H1 (cell line): ENCODE results near the gene HINT3. TPM values are rescaled to one million over a fixed set of nuclear protein-coding genes. Genes with fewer than 3 reads are reported as not detected.

Experiments used
- CTCF ChIA-PET: fragments of 300-600 bp; sonication (Branson Sonifier 250); formaldehyde crosslinking; loops from one replicate; lab custom pipeline; 2021; ENCODE audit not compliant: partially characterized antibody; lab: Charles Lee
- POLR2A ChIA-PET: fragments of 300-600 bp; sonication (Branson Sonifier 250); formaldehyde crosslinking; loops from one replicate; lab custom pipeline; 2021; ENCODE audit warnings: inconsistent platforms; ENCODE audit not compliant: partially characterized antibody; lab: Charles Lee
- DNase-seq, 2 experiments: peaks; one replicate each; pipeline versions ENCODE4 v3.0.0 to v3.0.0-alpha.2; 2010 to 2022; ENCODE audit warnings: low spot score in 2 of 2, low read depth in 1 of 2, mixed read lengths in 1 of 2
- FAIRE-seq: peaks from 2 replicates; lab custom pipeline; 2011; peaks lifted over from hg19 to GRCh38; lab: Jason Lieb, UNC
- H2AFZ ChIP-seq: 2 replicates; pipeline ENCODE4 v1.8.1; 2012; ENCODE audit warnings: low read length, inconsistent platforms
- H2AK5ac ChIP-seq: 2 replicates; pipeline ENCODE4 v1.6.1; 2013; ENCODE audit warnings: low read depth, low read length
- H2BK120ac ChIP-seq: replicated peaks from 2 replicates; pipeline ENCODE3; 2013; ENCODE audit warnings: low read depth, low read length, inconsistent platforms
- H2BK12ac ChIP-seq: 2 replicates; pipeline ENCODE4 v1.6.1; 2013; ENCODE audit warnings: low read depth, low read length
- H2BK15ac ChIP-seq: 2 replicates; pipeline ENCODE4 v1.6.1; 2013; ENCODE audit warnings: low read length
- H2BK20ac ChIP-seq: 2 replicates; pipeline ENCODE4 v1.6.1; 2013; ENCODE audit warnings: low read length
- H2BK5ac ChIP-seq: 2 replicates; pipeline ENCODE4 v1.6.1; 2013; ENCODE audit warnings: low read depth, low read length
- H3K14ac ChIP-seq: 2 replicates; pipeline ENCODE4 v1.6.1; 2013; ENCODE audit warnings: inconsistent platforms; ENCODE audit not compliant: insufficient read length
- H3K18ac ChIP-seq: 2 replicates; pipeline ENCODE4 v1.6.1; 2013; ENCODE audit warnings: low read length; ENCODE audit errors: extremely low read depth
- H3K23ac ChIP-seq: 2 replicates; pipeline ENCODE4 v1.6.1; 2013; ENCODE audit warnings: inconsistent platforms; ENCODE audit not compliant: insufficient read length
- H3K23me2 ChIP-seq: 2 replicates; pipeline ENCODE4 v1.6.1; 2013; ENCODE audit warnings: low read depth, low read length
- H3K27ac ChIP-seq: 2 replicates; pipeline ENCODE4 v1.6.1; 2011; ENCODE audit warnings: low read depth, low read length, inconsistent platforms
- H3K27me3 ChIP-seq, 4 experiments: replicated peaks in 1 of 4; 1 replicate in 1 of 4; 2 replicates in 3 of 4; pipeline versions ENCODE4 v1.6.1 to v1.8.1; 2011 to 2013; ENCODE audit warnings: low read length in 3 of 4, mild to moderate bottlenecking in 3 of 4, inconsistent platforms in 2 of 4, mixed read lengths in 2 of 4, moderate library complexity in 1 of 4; ENCODE audit not compliant: control insufficient read depth in 3 of 4, insufficient read depth in 3 of 4; ENCODE audit errors: extremely low read depth in 1 of 4
- H3K36me3 ChIP-seq, 4 experiments: 2 replicates each; pipeline versions ENCODE4 v1.6.1 to v1.8.1; 2011 to 2013; ENCODE audit warnings: mild to moderate bottlenecking in 4 of 4, low read length in 3 of 4, moderate library complexity in 2 of 4, control low read depth in 1 of 4, inconsistent platforms in 1 of 4; ENCODE audit not compliant: insufficient read depth in 4 of 4, control insufficient read depth in 2 of 4
- H3K4ac ChIP-seq: replicated peaks from 2 replicates; pipeline ENCODE3; 2013; ENCODE audit warnings: low read length, low read depth, mixed read lengths, inconsistent platforms; ENCODE audit not compliant: insufficient read length
- H3K4me1 ChIP-seq, 4 experiments: replicated peaks in 1 of 4; 1 replicate in 1 of 4; 2 replicates in 3 of 4; pipeline versions ENCODE4 v1.6.1 to v1.8.1; 2011 to 2013; ENCODE audit warnings: low read length in 3 of 4, inconsistent platforms in 2 of 4, mixed read lengths in 1 of 4; ENCODE audit not compliant: insufficient read depth in 4 of 4, control insufficient read depth in 3 of 4
- H3K4me2 ChIP-seq, 2 experiments: 2 replicates each; pipeline versions ENCODE4 v1.6.1 to v1.8.1; 2011 to 2013; ENCODE audit warnings: low read depth in 2 of 2, low read length in 2 of 2, control low read depth in 1 of 2, inconsistent platforms in 1 of 2, mild to moderate bottlenecking in 1 of 2; ENCODE audit not compliant: insufficient read depth in 1 of 2
- H3K4me3 ChIP-seq, 4 experiments: fragments of 200-600, 300-600 bp in 1 of 4; sonication (generic), shearing (Covaris generic), sonication (Bioruptor Twin) in 1 of 4; 2 replicates each; pipeline versions ENCODE4 v1.5.1 to v1.8.1; 2011 to 2016; ENCODE audit warnings: low read length in 4 of 4, low read depth in 3 of 4, control low read depth in 2 of 4, inconsistent platforms in 2 of 4, mild to moderate bottlenecking in 2 of 4, mixed read lengths in 1 of 4, moderate library complexity in 1 of 4; ENCODE audit not compliant: insufficient read depth in 2 of 4; ENCODE audit errors: extremely low read depth in 1 of 4
- H3K56ac ChIP-seq: replicated peaks from 2 replicates; pipeline ENCODE3; 2013; ENCODE audit warnings: low read depth, mild to moderate bottlenecking, mixed read lengths, low read length, inconsistent platforms; ENCODE audit not compliant: insufficient read length
- H3K79me1 ChIP-seq: 2 replicates; pipeline ENCODE4 v1.6.1; 2013; ENCODE audit warnings: low read depth, low read length, control low read depth
- H3K79me2 ChIP-seq, 2 experiments: 2 replicates each; pipeline versions ENCODE4 v1.6.1 to v1.8.1; 2012 to 2013; ENCODE audit warnings: low read length in 2 of 2, mild to moderate bottlenecking in 2 of 2, inconsistent platforms in 1 of 2; ENCODE audit not compliant: insufficient read depth in 2 of 2, control insufficient read depth in 1 of 2
- H3K9ac ChIP-seq, 4 experiments: replicated peaks in 1 of 4; 1 replicate in 1 of 4; 2 replicates in 3 of 4; pipeline versions ENCODE4 v1.6.1 to v1.8.1; 2011 to 2013; ENCODE audit warnings: low read depth in 3 of 4, low read length in 3 of 4, control low read depth in 2 of 4, mild to moderate bottlenecking in 2 of 4, moderate library complexity in 2 of 4, inconsistent platforms in 1 of 4; ENCODE audit errors: extremely low read depth in 1 of 4
- H3K9me3 ChIP-seq, 2 experiments: 2 replicates each; pipeline versions ENCODE4 v1.6.1 to v1.8.1; 2012 to 2013; ENCODE audit warnings: mild to moderate bottlenecking in 2 of 2, moderate library complexity in 2 of 2, control low read depth in 1 of 2, inconsistent platforms in 1 of 2, low read depth in 1 of 2, low read length in 1 of 2, mixed read lengths in 1 of 2; ENCODE audit not compliant: insufficient read depth in 2 of 2
- H4K20me1 ChIP-seq, 2 experiments: replicated peaks in 1 of 2; 2 replicates each; pipeline versions ENCODE3 to v1.8.1; 2011 to 2013; ENCODE audit warnings: inconsistent platforms in 2 of 2, low read length in 2 of 2, mild to moderate bottlenecking in 1 of 2; ENCODE audit not compliant: insufficient read depth in 2 of 2, control insufficient read depth in 1 of 2
- H4K5ac ChIP-seq: 2 replicates; pipeline ENCODE4 v1.6.1; 2013; ENCODE audit warnings: low read length, low read depth, mixed read lengths, inconsistent platforms; ENCODE audit not compliant: insufficient read length
- H4K8ac ChIP-seq: 2 replicates; pipeline ENCODE4 v1.8.0; 2013; ENCODE audit warnings: mild to moderate bottlenecking, moderate library complexity, low read length, inconsistent platforms; ENCODE audit not compliant: insufficient read depth; ENCODE audit errors: extremely low read depth
- H4K91ac ChIP-seq: replicated peaks from 2 replicates; pipeline ENCODE3; 2013; ENCODE audit warnings: low read length, mixed read lengths, inconsistent platforms; ENCODE audit not compliant: insufficient read length
- BRCA1 ChIP-seq: IDR thresholded peaks from 2 replicates; pipeline ENCODE4 v1.6.1; 2012; ENCODE audit warnings: low read depth, low read length, improper control_type of control experiment
- CBX5 ChIP-seq: fragments of 300-800, 300-1000 bp; sonication (generic); IDR thresholded peaks from 2 replicates; pipeline ENCODE4 v1.7.1; 2016; ENCODE audit warnings: antibody characterized with exemption, low read length, low read depth
- EP300 ChIP-seq, 2 experiments: IDR thresholded peaks; 1 replicate in 1 of 2; 2 replicates in 1 of 2; pipeline ENCODE4 v1.6.1; 2011 to 2012; ENCODE audit warnings: low read depth in 2 of 2, low read length in 2 of 2, mild to moderate bottlenecking in 2 of 2, borderline replicate concordance in 1 of 2, inconsistent platforms in 1 of 2, moderate library complexity in 1 of 2
- FOSL1 ChIP-seq: IDR thresholded peaks from 2 replicates; pipeline ENCODE4 v1.6.1; 2011; ENCODE audit warnings: mild to moderate bottlenecking, low read depth, low read length, moderate library complexity; ENCODE audit not compliant: insufficient read depth
- SIRT6 ChIP-seq: IDR thresholded peaks from one replicate; pipeline ENCODE4 v1.7.1; 2012; ENCODE audit warnings: low read length, inconsistent platforms
- SUZ12 ChIP-seq: fragments of 200-600 bp; sonication (generic); IDR thresholded peaks from 2 replicates; pipeline ENCODE4 v1.6.1; 2012; ENCODE audit warnings: mild to moderate bottlenecking, inconsistent platforms, low read length, moderate library complexity, mixed read lengths
- TEAD4 ChIP-seq: IDR thresholded peaks from 2 replicates; pipeline ENCODE4 v1.6.1; 2012; ENCODE audit warnings: low read depth, low read length, inconsistent platforms, mixed read lengths
- WGBS, 2 experiments: shearing (Covaris generic) in 1 of 2; methylation state at CpG; one replicate each; pipeline versions ENCODE4 v1.1.6 to v1.1.7; 2013 to 2015; ENCODE audit warnings: low lambda C conversion rate in 2 of 2, mixed read lengths in 2 of 2, inconsistent platforms in 1 of 2, low coverage in 1 of 2, missing lambda C conversion rate in 1 of 2; ENCODE audit not compliant: insufficient replicate concordance in 2 of 2, insufficient coverage in 1 of 2, insufficient read length in 1 of 2; ENCODE audit errors: extremely low coverage in 1 of 2, missing lambda C conversion rate in 1 of 2; 5-methylcytosine and 5-hydroxymethylcytosine counted together
- polyA plus RNA-seq, 7 experiments: library from polyadenylated mRNA; depleted of rRNA in 3 of 7; stranded (reverse) in 5 of 7; unstranded in 2 of 7; fragments of >200 nt in 5 of 7; fragments of 200-250 nt in 2 of 7; gene quantifications; 1 replicate in 5 of 7; 2 replicates in 1 of 7; 4 replicates in 1 of 7; pipeline versions ENCODE4 v1.2.1 to v1.2.3, GENCODE V29; 2011 to 2013; ENCODE audit warnings: missing spikeins in 2 of 7, mixed read lengths in 2 of 7
- total RNA-seq: library from RNA; stranded (reverse); fragmentation: NEBNext Ultra II Directional; extraction: Animal tissue kit (Norgen Biotek cat#: 25700); gene quantifications from 2 replicates; pipeline ENCODE4 v1.2.1, GENCODE V29; 2021

The HINT3 gene
- total and polyA plus RNA-seq, 2 of the 8 experiments (the other 6 are each of a cell fraction or from before 2014, with no cell fraction given), result 1.2 to 7.8 TPM

- no peak overlapping the region for H3K27ac ChIP-seq
- H3K4ac ChIP-seq, result no peak overlapping the region
- no peaks in the 10 kb centered on the region for H3K23me2 ChIP-seq
- no peak overlapping the region for H4K5ac ChIP-seq
- H3K9me3 ChIP-seq, result no peaks in the 10 kb centered on the region
- no peaks in the 10 kb centered on the region for H3K79me2 ChIP-seq
- H3K4me3 ChIP-seq, result no peak overlapping the region
- no peak overlapping the region for H2AK5ac ChIP-seq
- H3K18ac ChIP-seq, result no peak overlapping the region
- ChIA-PET POLR2A (no interaction called here), CTCF (interaction anchor here (0.7 to 3.7 kb wide), 8 partner anchors 11 to 50 kb away, joined by 3 to 13 read pairs (median 4); no protein-coding TSS in a partner anchor)
- H3K56ac ChIP-seq, result no peak overlapping the region
- H4K91ac ChIP-seq, result no peak overlapping the region
- H2BK5ac ChIP-seq, result no peak overlapping the region
- no peaks in the 10 kb centered on the region; a peak in 2 of 7 replicates for H3K27me3 ChIP-seq
- 86% methylated on average over 2 of the region's 2 CpGs; no CpG with 5 or more reads in 1 of the 2 experiments for WGBS, 2 experiments
- H4K20me1 ChIP-seq, result no peaks in the 10 kb centered on the region
- no peak overlapping the region for H3K4me2 ChIP-seq
- H3K23ac ChIP-seq, result no peak overlapping the region
- no peaks in the 10 kb centered on the region for H3K79me1 ChIP-seq
- H3K14ac ChIP-seq, result no peak overlapping the region
- H4K8ac ChIP-seq, result no peak overlapping the region
- H3K36me3 ChIP-seq, result no peaks in the 10 kb centered on the region
- H2BK20ac ChIP-seq, result no peak overlapping the region
- no peak for FAIRE-seq
- no peak overlapping the region for H2BK15ac ChIP-seq
- TF ChIP-seq EP300 (IDR thresholded peaks at IDR 0.05; ENCODE audit: borderline replicate concordance in 1 of 2, low read depth in 2 of 2, low read length in 2 of 2) (no peak), SUZ12 (no peak), FOSL1 (no peak), SIRT6 (no peak), TEAD4 (no peak), CBX5 (no peak), BRCA1 (no peak)
- H2BK120ac ChIP-seq, result no peak overlapping the region
- H2AFZ ChIP-seq, result no peak overlapping the region
- H2BK12ac ChIP-seq, result no peak overlapping the region
- no peak overlapping the region for H3K9ac ChIP-seq
- no peak for DNase-seq
- H3K4me1 ChIP-seq, result no peaks in the 10 kb centered on the region
Observed at GRCh38 chr6:125939791-125940190, 16.8 kb upstream of the HINT3 start.
